ENCODE results near the gene UBXN11. TPM values are rescaled to one million over a fixed set of nuclear protein-coding genes. Genes with fewer than 3 reads are reported as not detected.

Gene UBXN11
- total RNA-seq, 2 donors from 2014 or later: 8.7 to 25.7 TPM

DNA sequence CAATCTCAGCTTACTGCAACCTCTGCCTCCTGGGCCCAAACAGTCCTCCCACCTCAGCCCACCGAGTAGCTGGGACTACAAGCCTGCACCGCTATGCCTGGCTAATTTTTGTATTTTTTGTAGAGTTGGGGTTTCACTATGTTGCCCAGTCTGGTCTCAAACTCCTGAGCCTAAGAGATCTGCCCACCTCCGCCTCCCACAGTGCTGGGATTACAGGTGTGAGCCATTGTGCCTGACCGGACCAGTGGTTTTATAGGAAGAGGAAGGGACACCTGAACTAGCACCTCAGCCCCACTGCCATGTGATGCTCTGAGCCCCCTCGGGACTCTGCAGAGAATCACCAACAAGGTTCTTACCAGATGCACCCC is 43.4 kb upstream of the UBXN11 start:
- no peak for TF ChIP-seq CTCF (IDR thresholded peaks at IDR 0.05)
- Histone ChIP-seq H3K4me3 (no peak overlapping the region), H3K36me3 (no peaks in the 10 kb centered on the region), H3K9ac (ENCODE audit: low read depth in 2 of 2, low read length in 2 of 2) (no peak overlapping the region), H3K4me1 (peaks cover 10% of the 10 kb centered on the region), H3K27me3 (no peaks in the 10 kb centered on the region), H3K9me3 (no peaks in the 10 kb centered on the region), H3K27ac (no peak overlapping the region)
- intact Hi-C loops (cut with DNase I): no loop called here
- DNase-seq: no peak

DNA sequence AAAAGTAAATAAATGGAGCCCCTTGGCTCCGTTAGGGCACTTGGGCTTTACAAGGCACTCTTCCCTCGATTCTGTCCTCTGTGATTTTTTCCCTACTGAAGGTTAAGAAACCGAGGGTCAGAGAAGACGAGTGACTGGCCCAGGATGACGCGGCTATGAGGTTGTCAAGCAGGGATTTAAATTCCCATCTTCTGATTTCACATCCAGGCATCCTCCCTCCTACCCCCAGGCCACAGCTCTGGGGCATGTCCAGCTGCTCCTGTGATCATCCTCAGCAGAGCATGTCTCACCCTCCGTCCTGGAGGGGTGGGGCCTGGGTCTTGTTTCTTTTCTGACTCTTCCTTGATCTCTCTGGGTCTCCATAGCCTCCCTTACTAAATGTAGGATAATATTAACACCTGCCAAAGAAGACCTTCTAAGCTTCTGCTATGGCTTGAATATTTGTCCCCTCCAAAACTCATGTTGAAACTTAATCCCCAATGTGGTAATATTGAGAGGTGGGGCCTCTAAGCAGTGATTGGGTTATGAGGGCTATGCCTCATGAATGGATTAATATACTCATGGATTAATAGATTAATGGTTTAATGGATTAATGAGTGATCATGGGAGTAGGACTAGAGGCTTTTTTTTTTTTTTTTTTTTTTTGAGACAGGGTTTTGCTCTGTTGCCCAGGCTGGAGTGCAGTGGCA is 42.9 kb upstream of the UBXN11 start:
- TF ChIP-seq CTCF (IDR thresholded peaks at IDR 0.05): no peak
- H3K36me3 ChIP-seq: no peaks in the 10 kb centered on the region
- intact Hi-C loops (cut with DNase I): no loop called here
- peaks cover 6% of the 10 kb centered on the region for H3K4me1 ChIP-seq
- no peak overlapping the region for H3K4me3 ChIP-seq
- no peaks in the 10 kb centered on the region for H3K9me3 ChIP-seq
- no peak overlapping the region for H3K9ac ChIP-seq (ENCODE audit: low read depth in 2 of 2, low read length in 2 of 2)
- DNase-seq: no peak
- no peaks in the 10 kb centered on the region for H3K27me3 ChIP-seq
- no peak overlapping the region for H3K27ac ChIP-seq

DNA sequence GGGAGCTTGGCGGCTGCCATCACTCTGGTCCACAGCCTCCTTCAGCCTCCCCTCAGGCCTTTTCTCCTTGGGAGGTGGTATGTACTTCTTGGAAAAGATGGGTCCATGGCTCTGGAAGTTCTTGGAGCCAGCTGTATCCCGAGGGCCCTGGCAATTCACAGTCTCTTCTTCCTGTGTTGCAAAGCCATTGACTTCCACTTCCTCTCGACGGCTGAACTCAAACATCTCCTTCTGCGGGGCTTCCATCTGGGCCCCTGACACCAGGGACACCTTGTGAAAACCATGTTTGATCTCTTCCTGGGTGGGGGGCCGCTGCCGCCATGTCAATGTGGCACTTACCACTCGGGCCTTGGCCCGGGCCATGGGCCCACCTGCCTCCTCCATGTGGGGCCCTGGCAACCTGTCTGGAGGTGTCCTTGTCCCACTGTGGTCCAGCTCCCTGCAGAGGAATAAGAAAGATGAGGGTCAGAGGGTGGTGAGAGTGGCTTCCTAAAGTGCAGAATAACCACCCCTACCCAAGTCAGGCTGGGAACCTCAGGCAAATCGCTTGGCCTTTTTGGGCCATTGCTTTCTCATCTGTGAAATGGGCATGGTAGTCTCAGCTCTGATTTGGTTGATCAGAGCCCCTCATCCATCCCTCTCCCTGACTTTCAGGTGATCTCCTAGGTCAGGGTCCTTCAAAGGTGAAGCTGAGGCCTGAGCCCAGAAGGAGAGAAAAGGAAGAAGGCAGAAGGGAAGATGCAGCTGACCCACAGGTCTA is 40.0 kb upstream of the UBXN11 start:
- no peaks in the 10 kb centered on the region for H3K27me3 ChIP-seq
- H3K27ac ChIP-seq: no peak overlapping the region
- no peak overlapping the region for H3K4me3 ChIP-seq
- H3K4me1 ChIP-seq: no peaks in the 10 kb centered on the region
- H3K36me3 ChIP-seq: no peaks in the 10 kb centered on the region
- intact Hi-C loops (cut with DNase I): no loop called here
- no peaks in the 10 kb centered on the region for H3K9me3 ChIP-seq
- no peak for DNase-seq
- TF ChIP-seq CTCF (IDR thresholded peaks at IDR 0.05): no peak
- no peak overlapping the region for H3K9ac ChIP-seq (ENCODE audit: low read depth in 2 of 2, low read length in 2 of 2)

DNA sequence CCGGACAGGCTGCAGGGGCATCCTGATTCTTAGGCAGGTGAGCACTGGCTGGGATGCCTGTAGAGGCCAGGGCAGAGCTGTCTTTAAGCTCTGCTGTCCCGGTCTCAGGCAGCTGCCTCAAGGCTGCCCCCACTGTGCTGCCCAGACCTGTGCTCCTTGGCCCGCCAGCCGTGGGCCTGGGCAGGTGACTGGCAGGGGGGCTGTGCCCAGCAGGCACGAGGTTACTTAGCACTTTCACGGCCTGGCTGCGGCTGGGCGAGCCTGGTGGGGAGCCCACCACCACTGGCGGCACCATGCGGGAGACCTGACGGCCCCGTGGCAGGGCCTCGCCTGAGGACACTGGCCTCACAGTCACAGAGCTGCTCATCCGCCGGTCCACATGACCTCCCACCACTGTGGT is 39.3 kb upstream of the UBXN11 start:
- no peak for TF ChIP-seq CTCF (IDR thresholded peaks at IDR 0.05)
- Histone ChIP-seq H3K9me3 (no peaks in the 10 kb centered on the region), H3K9ac (ENCODE audit: low read depth in 2 of 2, low read length in 2 of 2) (no peak overlapping the region), H3K4me3 (no peak overlapping the region), H3K36me3 (no peaks in the 10 kb centered on the region), H3K27ac (no peak overlapping the region), H3K4me1 (no peaks in the 10 kb centered on the region), H3K27me3 (no peaks in the 10 kb centered on the region)
- intact Hi-C loops (cut with DNase I): no loop called here
- no peak for DNase-seq

- Histone ChIP-seq H3K4me3 (no peak overlapping the region), H3K27ac (no peak overlapping the region), H3K9ac (ENCODE audit: low read depth in 2 of 2, low read length in 2 of 2) (no peak overlapping the region), H3K9me3 (no peaks in the 10 kb centered on the region), H3K4me1 (no peaks in the 10 kb centered on the region), H3K27me3 (no peaks in the 10 kb centered on the region), H3K36me3 (no peaks in the 10 kb centered on the region)
- no peak for TF ChIP-seq CTCF (IDR thresholded peaks at IDR 0.05)
- no peak for DNase-seq
- intact Hi-C loops (cut with DNase I): no loop called here
Measured at GRCh38 chr1:26344147-26344920, 37.9 kb upstream of the UBXN11 start.
